Stimulated activated CD8-positive, alpha-beta memory T cell treated with anti-CD3 and anti-CD28 coated beads, Interleukin-7, amount 100 ng/mL, for 1 hour (primary cell): Measurements from ENCODE around the gene MAML2.

Source experiments
- DNase-seq, 2 donors: peaks; one replicate each; pipeline ENCODE4 v3.0.0-alpha.2; 2020; ENCODE audit warnings: low read depth in 2 of 2

MAML2 gene

DNA sequence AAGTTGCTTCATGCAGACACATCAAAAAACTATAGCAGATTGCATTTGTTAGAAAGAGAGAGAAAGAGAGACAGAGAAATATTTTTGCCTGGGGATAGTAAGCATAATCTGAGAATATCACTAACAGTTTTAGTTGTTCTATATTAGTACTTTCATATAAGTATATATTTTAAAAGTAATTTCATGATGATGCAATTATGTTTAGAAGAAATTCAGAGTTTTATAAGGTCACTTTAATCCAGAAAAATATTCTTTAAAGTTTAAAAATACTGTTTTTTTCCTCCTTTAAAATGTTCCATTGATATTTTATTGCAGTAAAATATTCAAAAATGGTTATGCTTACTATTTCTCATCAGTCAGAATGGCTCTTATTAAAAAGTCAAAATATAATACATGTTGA is 332.3 kb downstream of the MAML2 start:
- no peak for DNase-seq

GRCh38 chr11:96008161-96008720 is 334.8 kb downstream of the MAML2 start:
- DNase-seq, result no peak

DNA sequence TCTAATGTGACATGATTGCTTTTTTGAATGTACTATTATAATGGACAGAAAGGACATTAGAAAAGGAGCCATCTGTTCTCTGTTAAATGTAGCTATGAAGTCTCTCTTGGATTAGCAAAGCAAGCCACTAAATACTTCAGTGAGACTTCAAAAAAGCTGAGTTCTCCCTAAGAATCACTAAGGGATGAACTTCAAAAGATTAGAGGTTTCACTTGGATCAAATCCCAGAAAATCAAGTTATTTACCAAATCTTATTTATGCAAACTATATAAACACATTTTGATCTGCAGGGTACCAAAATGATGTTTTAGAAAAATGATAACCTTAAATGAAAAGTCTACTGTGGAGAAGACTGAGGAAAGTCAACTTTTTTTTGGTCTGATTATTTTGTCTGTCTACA is 337.0 kb downstream of the MAML2 start:
- DNase-seq, result no peak

DNA sequence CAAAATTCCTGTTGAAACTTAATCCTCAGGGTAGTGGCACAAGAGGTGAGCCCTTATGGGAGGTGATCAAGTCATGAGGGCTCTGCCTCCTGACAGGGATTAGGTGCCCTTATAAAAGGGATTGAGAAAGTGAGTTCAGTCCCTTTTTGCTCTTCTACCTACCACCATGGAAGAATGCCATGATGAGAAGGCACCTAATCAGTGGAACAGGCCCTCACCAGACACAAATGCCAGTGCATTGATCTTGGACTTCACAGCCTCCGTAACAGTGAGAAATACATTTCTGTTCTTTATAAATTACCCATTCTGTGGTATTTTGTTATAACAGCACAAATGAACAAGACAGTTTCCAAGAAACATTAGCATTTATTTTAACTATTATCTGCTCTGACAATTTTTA is 338.1 kb downstream of the MAML2 start:
- DNase-seq, result no peak

- no peak for DNase-seq
These were observed 340.2 kb downstream of the MAML2 start for GRCh38 chr11:96002754-96003290.

GRCh38 chr11:96002339-96002738 is 340.7 kb downstream of the MAML2 start:
- no peak for DNase-seq

- no peak for DNase-seq
These were observed 342.0 kb downstream of the MAML2 start for GRCh38 chr11:96001037-96001436.

- no peak for DNase-seq
These were observed 343.1 kb downstream of the MAML2 start for GRCh38 chr11:95999711-96000406.

- DNase-seq, result no peak
These were observed 346.3 kb downstream of the MAML2 start for GRCh38 chr11:95996621-95997235.

- no peak for DNase-seq
These were observed 348.7 kb downstream of the MAML2 start for GRCh38 chr11:95994329-95994728.

DNA sequence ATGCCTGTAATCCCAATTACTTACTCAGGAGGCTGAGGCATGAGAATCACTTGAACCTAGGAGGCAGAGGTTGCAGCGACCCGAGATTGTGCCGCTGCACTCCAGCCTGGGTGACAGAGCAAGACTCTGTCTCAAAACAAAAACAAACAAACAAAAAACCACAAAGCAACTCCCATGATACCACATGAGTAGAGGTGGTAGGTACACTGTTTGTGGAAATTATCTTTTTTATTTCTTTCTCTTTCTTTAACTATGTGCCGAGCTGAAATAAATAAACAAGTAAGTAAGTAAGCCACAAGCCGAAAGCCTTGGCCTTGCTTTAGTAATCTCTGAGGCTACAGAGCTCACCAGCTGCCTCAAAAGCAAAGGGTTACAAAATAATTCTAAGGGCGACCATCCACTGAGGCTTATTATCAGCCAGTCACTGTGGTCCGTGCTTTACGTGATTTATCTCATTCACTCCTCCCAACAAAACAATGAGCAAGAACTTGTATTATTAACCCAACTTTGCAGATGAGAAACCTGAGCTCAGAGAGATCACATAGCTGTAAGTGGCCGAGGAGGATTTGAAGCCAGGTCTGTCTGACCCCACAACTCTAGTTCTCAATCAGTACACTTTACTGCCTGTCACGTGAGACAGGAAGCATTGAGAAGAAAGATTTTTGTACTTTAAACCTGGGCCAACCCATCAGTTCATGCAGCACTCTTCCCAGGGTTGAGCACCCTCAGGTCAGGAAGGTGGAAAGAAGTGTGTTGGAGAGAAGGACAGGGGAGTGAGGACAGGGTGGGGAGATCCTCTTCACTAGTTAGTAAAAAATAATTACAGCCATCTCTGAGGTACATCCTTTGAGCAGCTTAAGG is 349.3 kb downstream of the MAML2 start:
- DNase-seq, result no peak

DNA sequence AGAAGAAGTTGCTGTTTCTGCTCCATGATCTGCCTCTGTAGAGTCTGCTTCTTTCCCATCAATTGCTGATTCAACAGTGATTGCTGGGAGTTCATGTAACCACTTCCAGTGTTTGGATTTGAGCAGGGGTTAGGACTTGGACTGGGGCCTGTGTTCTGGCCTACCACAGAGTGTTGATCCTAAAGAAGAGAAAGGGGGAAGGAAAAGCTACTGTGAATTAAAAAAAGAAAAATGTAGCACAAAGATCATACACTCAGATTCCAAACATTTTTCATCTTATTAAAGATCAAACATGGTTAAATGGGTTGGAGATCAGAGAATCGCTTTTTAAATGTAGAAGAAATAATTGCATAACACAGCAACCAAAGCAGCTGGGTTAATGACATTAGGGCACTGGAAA is 351.4 kb downstream of the MAML2 start:
- DNase-seq, result no peak

- DNase-seq, result no peak
These were observed 351.9 kb downstream of the MAML2 start for GRCh38 chr11:95991101-95991500.

GRCh38 chr11:95989780-95990179 is 353.2 kb downstream of the MAML2 start:
- no peak for DNase-seq

- DNase-seq, result no peak
These were observed 353.9 kb downstream of the MAML2 start for GRCh38 chr11:95989076-95989605.

DNA sequence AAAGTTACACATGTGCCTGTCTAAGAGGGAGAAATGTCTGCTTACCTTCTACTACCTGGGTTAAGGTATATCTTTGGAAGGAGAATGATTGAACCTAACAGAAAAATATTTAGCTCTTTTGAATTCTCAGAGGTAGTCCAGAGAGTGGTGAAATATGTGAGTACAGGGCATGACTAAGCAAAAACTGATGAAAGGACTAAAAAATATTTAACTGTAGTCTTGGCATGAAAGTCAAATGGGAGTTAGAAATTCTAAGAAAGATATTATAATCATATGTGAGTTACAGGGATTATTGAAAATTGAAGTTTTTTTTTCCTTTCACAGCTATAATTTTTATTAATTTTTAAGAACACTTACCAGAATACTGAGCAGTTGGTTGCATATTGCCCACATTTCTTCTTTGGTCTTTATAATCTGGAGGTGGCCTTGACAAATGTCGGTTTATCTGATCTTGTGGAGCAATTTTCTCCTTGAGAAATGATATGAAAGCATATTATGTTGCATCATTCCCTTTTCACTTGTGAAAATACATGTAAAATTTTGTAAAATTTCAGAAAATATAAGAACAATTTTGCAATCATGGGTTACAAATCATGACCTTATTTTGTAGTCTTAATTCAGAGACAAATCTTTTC is 357.7 kb downstream of the MAML2 start:
- no peak for DNase-seq

- no peak for DNase-seq
These were observed 358.9 kb downstream of the MAML2 start for GRCh38 chr11:95984072-95984471.

GRCh38 chr11:95977534-95978174 is 365.3 kb downstream of the MAML2 start:
- no peak for DNase-seq

- no peak for DNase-seq
These were observed 366.4 kb downstream of the MAML2 start for GRCh38 chr11:95976550-95976949.

DNA sequence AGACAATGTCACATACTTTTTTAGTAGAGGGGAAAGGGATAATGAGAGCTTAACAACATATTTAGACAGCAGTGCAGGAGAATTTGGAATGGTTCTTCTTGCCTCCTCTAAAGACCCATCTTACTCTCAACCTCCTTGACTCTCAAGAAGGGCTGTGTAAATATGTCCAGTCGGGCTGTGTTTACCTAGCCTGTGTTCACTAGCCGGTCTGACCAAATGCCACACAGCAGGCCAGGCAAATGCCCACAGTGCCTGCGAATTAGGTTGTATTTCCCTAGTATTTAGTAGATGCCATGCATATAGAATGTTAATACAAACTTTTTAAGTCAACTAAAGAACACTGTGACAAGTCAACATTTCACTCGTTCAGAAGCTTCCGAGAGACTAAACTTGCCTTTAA is 367.7 kb downstream of the MAML2 start:
- DNase-seq, result no peak

DNA sequence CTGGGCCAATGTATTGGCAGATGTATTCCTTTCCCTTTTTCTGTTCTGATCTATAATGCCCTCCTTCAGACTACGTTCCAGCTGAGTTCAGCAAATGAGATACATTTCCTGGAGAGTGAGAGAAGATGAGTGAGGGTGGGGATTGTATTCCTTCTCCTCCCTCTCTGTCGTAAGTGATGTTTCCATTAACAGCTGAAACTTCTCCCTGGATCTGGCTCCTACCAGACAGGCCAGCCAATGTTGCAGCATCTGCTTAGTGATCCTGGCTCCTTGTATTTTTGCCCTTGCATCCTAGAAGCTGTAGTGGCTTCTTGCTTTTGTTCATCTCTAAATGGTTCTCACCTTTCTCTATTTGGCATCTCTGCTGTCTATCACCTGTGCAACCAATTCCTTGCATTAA is 370.9 kb downstream of the MAML2 start:
- no peak for DNase-seq
